Astrocyte of the cerebellum (primary cell): ENCODE data around the gene SMIM23.

Experiments
- DNase-seq: peaks from one replicate; pipeline ENCODE4 v3.0.0-alpha.2; 2011; ENCODE audit warnings: low read depth
- H3K4me3 ChIP-seq: 2 replicates; pipeline ENCODE4 v1.5.1; 2011; ENCODE audit warnings: mild to moderate bottlenecking, low read depth, low read length, moderate library complexity
- in situ Hi-C: cut with HindIII; loops from 2 replicates; pipeline ENCODE4 v1.10.0; 2017; ENCODE audit warnings: low sequenced_read_pairs
- TF ChIP-seq, protein P1 (sequence below): IDR thresholded peaks from 2 replicates; pipeline ENCODE4 v1.5.1; 2012; ENCODE audit warnings: low read length, low read depth, moderate library complexity, mild to moderate bottlenecking; ENCODE audit errors: missing control alignments

SMIM23 gene

DNA sequence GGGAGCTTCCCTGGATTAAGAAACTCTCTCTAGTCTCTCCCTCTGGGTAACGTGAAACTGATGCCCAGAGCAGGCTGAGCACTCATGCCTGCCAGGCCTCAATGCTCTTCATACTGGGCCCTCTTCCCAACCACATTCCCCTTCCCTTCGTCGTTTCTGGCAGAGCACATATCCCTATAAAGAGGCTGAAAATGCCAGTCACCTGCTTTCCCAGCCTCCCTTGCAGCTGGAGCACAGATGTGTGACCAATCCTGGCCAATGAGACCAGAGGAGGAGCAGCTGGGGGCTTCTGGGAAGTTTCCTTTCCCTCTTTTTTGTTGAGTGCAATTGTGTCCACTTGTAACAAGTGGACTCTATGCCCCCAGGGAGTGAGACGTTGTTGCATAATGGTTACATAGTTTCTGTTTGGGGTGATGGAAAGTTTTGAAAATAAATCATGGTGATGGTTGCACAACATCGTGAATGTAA lies 30.2 kb upstream of the SMIM23 start:
- TF ChIP-seq, protein P1, sequence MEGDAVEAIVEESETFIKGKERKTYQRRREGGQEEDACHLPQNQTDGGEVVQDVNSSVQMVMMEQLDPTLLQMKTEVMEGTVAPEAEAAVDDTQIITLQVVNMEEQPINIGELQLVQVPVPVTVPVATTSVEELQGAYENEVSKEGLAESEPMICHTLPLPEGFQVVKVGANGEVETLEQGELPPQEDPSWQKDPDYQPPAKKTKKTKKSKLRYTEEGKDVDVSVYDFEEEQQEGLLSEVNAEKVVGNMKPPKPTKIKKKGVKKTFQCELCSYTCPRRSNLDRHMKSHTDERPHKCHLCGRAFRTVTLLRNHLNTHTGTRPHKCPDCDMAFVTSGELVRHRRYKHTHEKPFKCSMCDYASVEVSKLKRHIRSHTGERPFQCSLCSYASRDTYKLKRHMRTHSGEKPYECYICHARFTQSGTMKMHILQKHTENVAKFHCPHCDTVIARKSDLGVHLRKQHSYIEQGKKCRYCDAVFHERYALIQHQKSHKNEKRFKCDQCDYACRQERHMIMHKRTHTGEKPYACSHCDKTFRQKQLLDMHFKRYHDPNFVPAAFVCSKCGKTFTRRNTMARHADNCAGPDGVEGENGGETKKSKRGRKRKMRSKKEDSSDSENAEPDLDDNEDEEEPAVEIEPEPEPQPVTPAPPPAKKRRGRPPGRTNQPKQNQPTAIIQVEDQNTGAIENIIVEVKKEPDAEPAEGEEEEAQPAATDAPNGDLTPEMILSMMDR = no peak
- in situ Hi-C loops = loop anchor here (5.0 kb wide), 1 partner anchor 33 kb away; no protein-coding TSS in a partner anchor
- no peak for DNase-seq
- H3K4me3 ChIP-seq = no peak overlapping the region

- peak; percentile 57 for DNase-seq
- in situ Hi-C loops = loop anchor here (5.0 kb wide), 1 partner anchor 36 kb away; no protein-coding TSS in a partner anchor
- H3K4me3 ChIP-seq = no peak overlapping the region
- TF ChIP-seq, protein P1 = no peak
Measured at GRCh38 chr5:171757853-171758535, 27.6 kb upstream of the SMIM23 start.

- no peak overlapping the region for H3K4me3 ChIP-seq
- TF ChIP-seq, protein P1 = no peak
- DNase-seq = no peak
- in situ Hi-C loops = loop anchor here (5.0 kb wide), 1 partner anchor 37 kb away; no protein-coding TSS in a partner anchor
Measured at GRCh38 chr5:171759777-171760176, 25.8 kb upstream of the SMIM23 start.

DNA sequence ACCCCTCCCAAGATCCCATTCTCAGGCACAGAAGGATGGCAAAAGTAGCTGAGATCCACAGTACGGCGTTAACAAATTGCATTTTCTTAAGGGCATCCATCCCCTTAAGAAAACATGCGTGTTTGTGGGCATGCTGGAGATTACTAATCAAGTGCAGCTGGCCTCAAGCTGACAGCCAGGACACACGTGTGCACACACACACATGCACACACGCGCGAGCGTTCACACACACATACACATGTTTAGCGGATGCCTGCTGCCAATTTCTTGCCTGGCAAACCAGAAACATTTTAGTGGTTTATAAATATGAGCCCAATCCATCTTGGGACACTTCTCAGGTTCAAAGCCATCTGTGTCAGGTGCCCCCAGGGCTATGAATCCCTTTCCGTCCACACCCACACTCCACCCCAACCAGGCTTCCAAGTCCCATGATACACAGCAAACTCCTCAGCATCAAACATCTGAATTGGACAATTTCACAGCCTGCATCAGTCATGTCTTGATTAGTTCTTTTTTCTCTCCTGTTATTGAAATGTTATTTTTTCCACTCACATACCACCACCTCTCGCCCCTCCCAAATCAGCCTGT lies 23.5 kb upstream of the SMIM23 start:
- in situ Hi-C loops = no loop called here
- H3K4me3 ChIP-seq = no peak overlapping the region
- TF ChIP-seq, protein P1 = no peak
- DNase-seq = no peak

DNA sequence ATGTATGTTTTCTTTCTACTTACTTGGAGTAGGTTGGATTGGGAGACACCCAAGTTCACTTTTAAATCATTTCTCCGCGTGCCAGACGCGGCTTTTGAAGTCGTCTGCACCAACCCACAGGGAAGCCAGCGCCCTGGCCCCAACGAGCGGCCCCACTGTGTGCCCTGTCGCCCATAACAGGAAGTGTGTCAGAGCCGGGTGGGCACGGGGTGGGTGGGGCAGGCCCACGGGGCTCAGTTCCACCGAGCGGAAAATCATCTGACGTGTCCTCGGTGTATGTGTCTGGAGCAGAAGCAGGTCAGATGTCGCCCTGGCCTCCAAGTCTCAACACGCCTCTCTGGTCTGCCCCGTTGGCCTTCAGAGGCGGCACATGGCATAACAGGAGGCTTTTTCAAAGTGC lies 22.7 kb upstream of the SMIM23 start:
- DNase-seq = no peak
- H3K4me3 ChIP-seq = no peak overlapping the region
- in situ Hi-C loops = no loop called here
- TF ChIP-seq, protein P1 = no peak

GRCh38 chr5:171764265-171764664 lies 21.4 kb upstream of the SMIM23 start:
- H3K4me3 ChIP-seq = no peak overlapping the region
- TF ChIP-seq, protein P1 = no peak
- no peak for DNase-seq
- in situ Hi-C loops = no loop called here
